GM18907 (cell line): ENCODE data around the gene CBX6.

Experiments used
- ATAC-seq: cut with Tn5 transposase; IDR thresholded peaks from one replicate; pipeline ENCODE4 v1.9.1; 2021; ENCODE audit warnings: mild to moderate bottlenecking, moderate library complexity; ENCODE audit not compliant: unreplicated experiment

CBX6 gene

GRCh38 chr22:38841211-38841610 is 30.8 kb downstream of the CBX6 start:
- no peak for ATAC-seq

DNA sequence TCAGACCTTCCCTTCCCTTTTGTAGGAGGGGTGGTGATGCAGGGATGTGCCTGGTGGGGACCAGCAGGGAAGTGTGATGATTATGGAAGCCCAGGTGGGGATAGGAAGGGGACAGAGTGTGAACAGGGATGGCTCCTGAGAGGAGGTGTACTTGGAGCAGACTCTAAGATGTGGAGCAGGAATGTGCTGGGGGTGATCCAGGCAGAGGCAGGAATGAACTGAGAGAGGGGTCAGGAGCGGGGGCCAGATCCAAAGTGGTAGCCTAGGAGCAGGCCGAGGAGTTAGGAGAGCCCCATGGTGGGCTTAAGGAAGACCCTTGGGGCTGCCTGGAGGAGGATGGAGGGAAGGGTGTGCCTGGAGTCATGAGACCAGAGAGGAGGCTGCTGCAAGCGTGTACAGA is 31.9 kb downstream of the CBX6 start:
- no peak for ATAC-seq

DNA sequence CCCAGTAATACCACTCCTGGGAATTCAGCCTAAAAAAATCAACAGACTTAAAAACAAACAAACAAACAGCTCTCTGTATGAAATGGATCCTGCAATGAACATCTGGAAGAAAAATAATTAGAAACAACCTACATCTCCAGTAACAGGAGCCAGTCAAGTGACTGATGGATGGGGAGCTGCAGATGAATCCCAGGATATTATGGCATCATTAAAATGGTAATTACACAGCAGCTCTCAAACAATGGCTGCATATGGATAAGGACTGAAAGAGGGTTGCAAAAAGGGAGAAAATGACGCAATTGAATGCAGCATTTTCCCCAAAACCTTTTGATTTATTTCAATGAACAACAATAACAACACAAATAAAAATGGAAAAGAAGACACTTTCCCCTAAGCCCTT is 32.3 kb downstream of the CBX6 start:
- ATAC-seq: no peak

DNA sequence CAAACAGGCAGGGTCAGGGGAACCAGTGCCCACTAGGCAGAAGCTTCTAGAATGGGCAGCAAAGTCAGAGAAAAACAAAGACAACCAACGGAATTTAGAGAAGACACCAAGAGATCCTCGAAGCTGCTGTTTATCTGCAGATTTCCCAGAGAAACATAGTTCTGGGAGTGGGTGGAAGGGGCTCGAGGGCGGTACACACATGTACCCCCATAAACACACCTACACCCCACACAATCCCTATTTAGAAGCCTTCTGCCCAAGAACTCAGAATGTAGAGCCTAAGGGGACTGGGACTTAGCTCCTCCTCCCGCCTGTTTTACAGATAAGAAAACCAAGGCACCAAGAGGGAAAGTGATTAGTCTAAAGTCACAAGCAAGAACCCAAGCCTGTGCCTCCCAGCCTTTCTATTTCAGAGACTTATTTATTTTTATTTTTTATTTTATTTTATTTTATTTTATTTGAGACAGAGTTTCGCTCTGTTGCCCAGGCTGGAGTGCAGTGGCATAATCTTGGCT is 34.5 kb downstream of the CBX6 start:
- no peak for ATAC-seq

GRCh38 chr22:38835888-38836301 is 36.1 kb downstream of the CBX6 start:
- no peak for ATAC-seq

- no peak for ATAC-seq
Measured at GRCh38 chr22:38834991-38835390, 37.0 kb downstream of the CBX6 start.

- ATAC-seq: no peak
Measured at GRCh38 chr22:38834215-38834953, 37.6 kb downstream of the CBX6 start.

GRCh38 chr22:38833061-38833460 is 39.0 kb downstream of the CBX6 start:
- no peak for ATAC-seq

GRCh38 chr22:38832005-38832978 is 39.7 kb downstream of the CBX6 start:
- ATAC-seq: no peak

DNA sequence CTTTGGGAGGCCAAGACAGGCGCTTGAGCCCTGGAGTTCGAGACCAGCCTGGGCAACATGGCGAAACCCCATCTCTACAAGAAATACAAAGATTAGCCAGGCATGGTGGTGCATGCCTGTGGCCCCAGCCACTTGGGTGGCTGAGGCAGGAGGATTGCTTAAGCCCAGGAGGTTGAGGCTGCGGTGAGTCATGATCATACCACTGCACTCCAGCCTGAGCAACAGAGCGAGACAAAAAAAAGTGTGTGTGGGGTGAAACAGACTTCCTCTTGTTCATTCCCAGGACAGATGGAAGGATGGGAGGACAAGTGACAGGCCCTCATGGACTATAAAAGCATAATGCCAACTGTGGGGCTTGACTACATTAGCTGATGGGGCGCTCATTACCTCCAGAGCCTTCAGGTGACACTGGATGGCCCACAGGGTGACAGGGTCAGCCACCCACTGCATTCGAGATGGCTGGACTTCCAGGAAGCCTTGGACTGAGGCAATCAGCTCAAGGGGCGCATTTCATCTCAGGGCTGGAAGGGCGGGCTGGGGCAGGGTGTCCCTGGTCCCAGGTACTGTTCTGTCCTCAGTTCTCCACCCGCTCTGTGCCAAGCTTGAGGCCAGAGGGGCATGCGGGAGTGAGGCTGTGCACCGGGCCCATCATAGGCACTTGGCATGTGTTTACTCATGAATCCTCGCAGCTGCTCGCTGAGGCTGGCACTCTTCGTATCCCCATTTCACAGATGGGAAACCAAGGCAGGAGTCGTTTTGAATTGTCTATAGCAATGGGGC is 40.7 kb downstream of the CBX6 start:
- ATAC-seq: no peak

DNA sequence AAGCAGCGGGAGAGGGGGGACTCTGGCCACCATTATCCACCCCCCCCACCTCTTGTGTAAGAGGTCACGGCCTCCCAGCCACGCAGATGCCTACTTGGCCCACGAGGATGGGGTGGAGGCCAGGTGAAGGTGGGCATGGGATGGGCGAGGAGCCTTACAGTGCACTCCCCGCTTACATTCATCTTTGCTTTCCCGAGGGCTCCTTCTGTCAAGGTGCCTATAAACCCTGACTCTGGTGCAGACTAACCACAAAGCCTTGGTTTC is 41.2 kb downstream of the CBX6 start:
- ATAC-seq: no peak

- ATAC-seq: no peak
Measured at GRCh38 chr22:38830026-38830844, 41.8 kb downstream of the CBX6 start.

- ATAC-seq: no peak
Measured at GRCh38 chr22:38829485-38829884, 42.5 kb downstream of the CBX6 start.

GRCh38 chr22:38828616-38829205 is 43.3 kb downstream of the CBX6 start:
- ATAC-seq: no peak

DNA sequence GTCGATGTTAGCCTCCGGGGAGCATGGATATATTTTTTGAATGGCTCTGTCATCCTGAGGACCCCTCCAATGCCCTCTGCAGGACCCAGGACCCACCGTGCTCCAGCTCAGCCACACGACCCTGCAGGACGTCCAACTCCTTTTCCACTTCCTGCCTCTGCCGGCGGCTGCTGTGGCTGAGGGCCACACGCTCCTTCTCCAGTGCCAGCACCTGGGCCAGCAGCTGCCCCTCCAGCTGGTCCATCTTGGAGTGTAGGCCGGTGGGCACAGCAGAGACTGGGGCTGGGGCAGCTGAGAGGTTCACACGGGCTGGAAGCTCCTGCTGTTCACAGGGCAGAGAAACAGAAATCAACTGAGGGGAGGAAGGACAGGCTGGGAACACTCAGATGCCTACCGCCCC is 43.8 kb downstream of the CBX6 start:
- no peak for ATAC-seq

DNA sequence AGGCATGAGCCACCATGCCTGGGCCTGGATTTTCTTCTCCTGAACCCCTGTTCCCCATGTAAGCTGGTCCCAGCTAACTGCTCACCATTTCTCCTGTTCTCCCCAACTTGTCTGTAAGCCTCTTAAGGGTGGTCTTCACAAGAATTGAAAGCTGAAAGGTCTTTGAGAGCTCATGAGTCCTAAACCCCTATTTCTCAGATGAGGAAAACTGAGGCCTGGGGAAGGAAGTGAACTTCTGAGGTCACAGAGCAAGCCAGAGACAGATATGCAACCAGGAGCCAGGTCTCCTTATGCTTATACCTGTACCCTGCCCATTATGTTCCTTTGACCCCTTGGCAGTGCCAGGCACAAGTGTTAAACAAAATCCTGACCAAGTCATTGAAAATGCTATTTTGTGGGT is 44.5 kb downstream of the CBX6 start:
- no peak for ATAC-seq

DNA sequence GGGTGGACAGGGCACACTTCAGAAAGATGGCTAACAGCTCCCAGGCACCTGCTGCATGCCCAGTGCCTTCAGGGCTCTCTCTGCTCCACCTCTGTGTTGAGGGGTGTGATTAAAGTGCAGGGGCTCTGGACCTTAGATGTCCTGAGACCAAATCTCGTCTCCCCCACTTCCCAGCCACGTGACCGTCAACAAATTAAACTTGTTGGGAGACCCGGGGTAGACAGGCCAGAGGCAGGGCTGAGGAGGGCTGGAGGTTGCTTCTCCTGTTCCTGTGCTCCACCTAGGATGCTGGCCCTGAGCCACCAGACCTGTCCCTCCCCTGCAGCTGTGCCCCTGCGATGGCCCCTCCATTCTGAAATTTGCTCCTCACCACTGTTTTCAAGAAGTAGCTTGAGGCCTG is 45.2 kb downstream of the CBX6 start:
- ATAC-seq: no peak

GRCh38 chr22:38826386-38826785 is 45.6 kb downstream of the CBX6 start:
- ATAC-seq: no peak

DNA sequence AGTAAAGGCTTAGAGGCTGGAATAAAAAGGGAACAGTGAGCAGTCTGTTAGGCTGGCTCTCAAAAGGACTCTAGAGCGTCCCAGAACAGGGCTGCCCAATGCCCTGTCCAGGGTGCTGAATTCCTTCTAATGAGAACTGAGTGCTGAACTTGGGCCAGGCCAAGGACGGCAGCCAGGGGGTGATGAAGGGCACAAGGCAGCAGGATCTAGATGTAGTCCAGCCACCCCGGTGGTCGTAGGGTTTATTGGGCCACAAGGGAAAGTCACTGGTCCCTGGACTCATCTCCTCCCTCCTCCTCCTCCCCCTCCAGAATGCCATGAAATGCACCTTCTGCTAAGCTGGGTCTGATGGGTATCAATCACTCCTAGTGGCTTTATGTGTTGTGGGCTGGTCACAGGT is 47.4 kb downstream of the CBX6 start:
- no peak for ATAC-seq

- no peak for ATAC-seq
Measured at GRCh38 chr22:38823637-38824036, 48.4 kb downstream of the CBX6 start.
